ENCODE measurements around the gene SNHG17.
"Not testable (repeated sequence)": the region's sequence is repeated elsewhere in the genome, so short reads cannot be mapped to it uniquely, and the experiment has no call there.

SNHG17 gene

GRCh38 chr20:38420388-38421085 is 14.6 kb downstream of the SNHG17 start:
- TF ChIP-seq CTCF (IDR thresholded peaks at IDR 0.05; ENCODE audit: low read depth, low read length), result no peak
- Histone ChIP-seq H3K36me3 (peaks cover 94% of the 10 kb centered on the region), H3K27ac (no peak overlapping the region), H3K4me3 (ENCODE audit: low read depth, low read length) (no peak overlapping the region), H3K27me3 (ENCODE audit: insufficient read depth, low read depth, severe bottlenecking) (no peaks in the 10 kb centered on the region), H3K9me3 (ENCODE audit: severe bottlenecking) (peaks cover 4% of the 10 kb centered on the region)
- DNase-seq, result no peak

- TF ChIP-seq CTCF (IDR thresholded peaks at IDR 0.05; ENCODE audit: low read depth, low read length), result no peak
- no peak overlapping the region for H3K27ac ChIP-seq
- no peaks in the 10 kb centered on the region for H3K27me3 ChIP-seq (ENCODE audit: insufficient read depth, low read depth, severe bottlenecking)
- peak; percentile 19 for DNase-seq
- H3K9me3 ChIP-seq (ENCODE audit: severe bottlenecking), result peaks cover 4% of the 10 kb centered on the region
- peaks cover 81% of the 10 kb centered on the region for H3K36me3 ChIP-seq
- H3K4me3 ChIP-seq (ENCODE audit: low read depth, low read length), result no peak overlapping the region
These were observed 16.5 kb downstream of the SNHG17 start for GRCh38 chr20:38418509-38419204.

- H3K36me3 ChIP-seq, result peaks cover 47% of the 10 kb centered on the region
- no peak for TF ChIP-seq CTCF (IDR thresholded peaks at IDR 0.05; ENCODE audit: low read depth, low read length)
- H3K4me3 ChIP-seq (ENCODE audit: low read depth, low read length), result no peak overlapping the region
- no peak overlapping the region for H3K27ac ChIP-seq
- peaks cover 4% of the 10 kb centered on the region for H3K9me3 ChIP-seq (ENCODE audit: severe bottlenecking)
- no peaks in the 10 kb centered on the region for H3K27me3 ChIP-seq (ENCODE audit: insufficient read depth, low read depth, severe bottlenecking)
- DNase-seq, result no peak
These were observed 20.2 kb downstream of the SNHG17 start for GRCh38 chr20:38414769-38415450.

- no peak for TF ChIP-seq CTCF (IDR thresholded peaks at IDR 0.05; ENCODE audit: low read depth, low read length)
- no peak overlapping the region for H3K27ac ChIP-seq
- H3K4me3 ChIP-seq (ENCODE audit: low read depth, low read length), result no peak overlapping the region
- H3K27me3 ChIP-seq (ENCODE audit: insufficient read depth, low read depth, severe bottlenecking), result no peaks in the 10 kb centered on the region
- no peak for DNase-seq
- H3K9me3 ChIP-seq (ENCODE audit: severe bottlenecking), result peaks cover 4% of the 10 kb centered on the region
- H3K36me3 ChIP-seq, result peaks cover 29% of the 10 kb centered on the region
These were observed 22.1 kb downstream of the SNHG17 start for GRCh38 chr20:38412877-38413577.

GRCh38 chr20:38407822-38408221 is 27.3 kb downstream of the SNHG17 start:
- H3K27me3 ChIP-seq (ENCODE audit: insufficient read depth, low read depth, severe bottlenecking); H3K9me3 ChIP-seq (ENCODE audit: severe bottlenecking); H3K4me3 ChIP-seq (ENCODE audit: low read depth, low read length); H3K36me3 ChIP-seq; H3K27ac ChIP-seq; DNase-seq: not testable (repeated sequence)

GRCh38 chr20:38407321-38407720 is 27.8 kb downstream of the SNHG17 start:
- no peaks in the 10 kb centered on the region for H3K36me3 ChIP-seq
- TF ChIP-seq CTCF (IDR thresholded peaks at IDR 0.05; ENCODE audit: low read depth, low read length), result no peak
- H3K27me3 ChIP-seq (ENCODE audit: insufficient read depth, low read depth, severe bottlenecking), result no peaks in the 10 kb centered on the region
- no peak overlapping the region for H3K27ac ChIP-seq
- H3K4me3 ChIP-seq (ENCODE audit: low read depth, low read length), result no peak overlapping the region
- H3K9me3 ChIP-seq (ENCODE audit: severe bottlenecking), result no peaks in the 10 kb centered on the region
- no peak for DNase-seq
